Trophoblast cell (in vitro differentiated cells and primary cell): Measurements from ENCODE around the gene ASB4.

Experiments
- DNase-seq, 2 donors: peaks; one replicate each; pipeline ENCODE4 v3.0.0-alpha.2; 2016
- H2AFZ ChIP-seq: 2 replicates; pipeline ENCODE4 v1.6.1; 2013; ENCODE audit warnings: low read length, moderate library complexity, mild to moderate bottlenecking; ENCODE audit not compliant: insufficient read depth, poor library complexity
- H2AK5ac ChIP-seq: 2 replicates; pipeline ENCODE4 v1.6.1; 2013; ENCODE audit warnings: mild to moderate bottlenecking, low read length
- H2BK120ac ChIP-seq: 2 replicates; pipeline ENCODE4 v1.6.1; 2013; ENCODE audit warnings: low read length, mild to moderate bottlenecking, moderate library complexity; ENCODE audit not compliant: insufficient read depth, poor library complexity
- H2BK12ac ChIP-seq: 2 replicates; pipeline ENCODE4 v1.6.1; 2013; ENCODE audit warnings: mild to moderate bottlenecking, low read length, moderate library complexity
- H2BK5ac ChIP-seq: 2 replicates; pipeline ENCODE4 v1.6.1; 2013; ENCODE audit warnings: low read length, low read depth, moderate library complexity, mild to moderate bottlenecking; ENCODE audit not compliant: poor library complexity
- H3K14ac ChIP-seq: 2 replicates; pipeline ENCODE4 v1.6.1; 2013; ENCODE audit warnings: mild to moderate bottlenecking, low read length
- H3K18ac ChIP-seq: 2 replicates; pipeline ENCODE4 v1.6.1; 2013; ENCODE audit warnings: mild to moderate bottlenecking, low read length
- H3K23ac ChIP-seq: 2 replicates; pipeline ENCODE4 v1.6.1; 2013; ENCODE audit warnings: low read length
- H3K27ac ChIP-seq: 2 replicates; pipeline ENCODE4 v1.5.1; 2013; ENCODE audit warnings: low read depth, mild to moderate bottlenecking, inconsistent platforms, low read length, moderate library complexity
- H3K27me3 ChIP-seq: 2 replicates; pipeline ENCODE4 v1.6.1; 2013; ENCODE audit warnings: inconsistent platforms, mild to moderate bottlenecking, low read length, moderate library complexity; ENCODE audit not compliant: insufficient read depth
- H3K36me3 ChIP-seq, 2 experiments: 1 replicate in 1 of 2; 2 replicates in 1 of 2; pipeline ENCODE4 v1.6.1; 2013; ENCODE audit warnings: low read length in 2 of 2, mild to moderate bottlenecking in 2 of 2, moderate library complexity in 1 of 2; ENCODE audit not compliant: insufficient read depth in 2 of 2, control insufficient read depth in 1 of 2
- H3K4ac ChIP-seq: 2 replicates; pipeline ENCODE4 v1.6.1; 2013; ENCODE audit warnings: low read depth, mild to moderate bottlenecking, low read length, moderate library complexity
- H3K4me1 ChIP-seq, 2 experiments: 1 replicate in 1 of 2; 2 replicates in 1 of 2; pipeline ENCODE4 v1.6.1; 2013; ENCODE audit warnings: low read length in 2 of 2, mild to moderate bottlenecking in 2 of 2, moderate library complexity in 1 of 2; ENCODE audit not compliant: insufficient read depth in 2 of 2, control insufficient read depth in 1 of 2
- H3K4me2 ChIP-seq: 2 replicates; pipeline ENCODE4 v1.6.1; 2013; ENCODE audit warnings: inconsistent platforms, mild to moderate bottlenecking, low read length, moderate library complexity
- H3K4me3 ChIP-seq: 2 replicates; pipeline ENCODE4 v1.5.1; 2013; ENCODE audit warnings: mild to moderate bottlenecking, low read depth, low read length, inconsistent platforms
- H3K79me1 ChIP-seq: one replicate; pipeline ENCODE4 v1.6.1; 2013; ENCODE audit warnings: low read length
- H3K79me2 ChIP-seq: 2 replicates; pipeline ENCODE4 v1.6.1; 2013; ENCODE audit warnings: low read length, mild to moderate bottlenecking; ENCODE audit not compliant: control insufficient read depth, insufficient read depth, poor library complexity
- H3K9ac ChIP-seq: 2 replicates; pipeline ENCODE4 v1.6.1; 2013; ENCODE audit warnings: mild to moderate bottlenecking, low read length
- H3K9me3 ChIP-seq: 2 replicates; pipeline ENCODE4 v1.6.1; 2013; ENCODE audit warnings: low read depth, mild to moderate bottlenecking, control low read depth, inconsistent platforms, low read length; ENCODE audit not compliant: insufficient read depth
- H4K12ac ChIP-seq: 2 replicates; pipeline ENCODE4 v1.6.1; 2013; ENCODE audit warnings: low read depth, mild to moderate bottlenecking, low read length, moderate library complexity
- H4K8ac ChIP-seq: 2 replicates; pipeline ENCODE4 v1.6.1; 2013; ENCODE audit warnings: low read depth, mild to moderate bottlenecking, low read length, moderate library complexity
- H4K91ac ChIP-seq: one replicate; pipeline ENCODE4 v1.6.1; 2013; ENCODE audit warnings: low read depth, mild to moderate bottlenecking, low read length, moderate library complexity
- WGBS: extraction: QIAGEN DNeasy Blood & Tissue Kit; methylation state at CpG from one replicate; pipeline ENCODE4 v1.1.7; 2013; ENCODE audit warnings: missing lambda C conversion rate; ENCODE audit not compliant: insufficient read length, insufficient coverage; ENCODE audit errors: extremely low coverage; 5-methylcytosine and 5-hydroxymethylcytosine counted together

The ASB4 gene

DNA sequence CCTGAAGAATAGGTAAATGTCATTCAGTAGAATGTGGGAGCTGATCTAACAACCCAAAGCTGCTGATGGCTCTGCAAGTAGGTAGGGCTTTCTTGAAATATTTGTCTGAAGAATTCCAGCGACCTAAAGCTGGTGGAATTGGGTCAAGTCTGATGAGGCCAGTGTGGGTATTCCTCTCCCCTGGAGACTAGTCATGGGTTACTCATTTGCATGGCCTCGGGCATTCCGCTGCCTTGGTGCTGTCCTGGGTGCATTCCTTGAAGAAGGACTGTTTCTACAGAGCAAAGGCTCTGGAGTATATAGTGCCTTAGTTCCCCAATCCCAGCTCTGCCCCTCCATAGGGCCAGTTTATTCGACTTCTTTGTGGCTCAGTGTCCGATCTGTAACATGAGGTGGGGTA, 91.4 kb downstream of the ASB4 start:
- Histone ChIP-seq H2BK120ac (no peak overlapping the region), H3K79me1 (no peaks in the 10 kb centered on the region), H2BK12ac (no peak overlapping the region), H3K9me3 (no peaks in the 10 kb centered on the region), H4K12ac (no peak overlapping the region), H3K4me3 (no peak overlapping the region), H3K23ac (no peak overlapping the region), H3K4me2 (no peak overlapping the region), H3K36me3 (no peaks in the 10 kb centered on the region), H3K79me2 (no peaks in the 10 kb centered on the region), H3K9ac (no peak overlapping the region), H2AK5ac (no peak overlapping the region), H3K27me3 (no peaks in the 10 kb centered on the region), H4K8ac (no peak overlapping the region), H2BK5ac (no peak overlapping the region), H3K18ac (no peak overlapping the region), H3K27ac (no peak overlapping the region), H3K14ac (no peak overlapping the region), H4K91ac (no peak overlapping the region), H3K4ac (no peak overlapping the region), H3K4me1 (peaks cover 0 to 4% of the 10 kb centered on the region in 2 experiments), H2AFZ (no peak overlapping the region)
- WGBS: no CpG with 5 or more reads among the region's 5 CpGs
- peak; percentile 94 to 98 for DNase-seq

GRCh38 chr7:95578299-95578855, 92.6 kb downstream of the ASB4 start:
- Histone ChIP-seq H2AK5ac (no peak overlapping the region), H2BK12ac (no peak overlapping the region), H4K91ac (no peak overlapping the region), H3K79me2 (no peaks in the 10 kb centered on the region), H3K36me3 (no peaks in the 10 kb centered on the region), H2BK120ac (no peak overlapping the region), H3K18ac (no peak overlapping the region), H3K14ac (no peak overlapping the region), H3K4me3 (no peak overlapping the region), H3K4me1 (peaks cover 0 to 4% of the 10 kb centered on the region in 2 experiments), H2BK5ac (no peak overlapping the region), H3K79me1 (no peaks in the 10 kb centered on the region), H2AFZ (no peak overlapping the region), H4K12ac (no peak overlapping the region), H3K4me2 (no peak overlapping the region), H3K4ac (no peak overlapping the region), H3K23ac (no peak overlapping the region), H4K8ac (no peak overlapping the region), H3K9me3 (no peaks in the 10 kb centered on the region), H3K9ac (no peak overlapping the region), H3K27ac (no peak overlapping the region), H3K27me3 (no peaks in the 10 kb centered on the region)
- no CpG with 5 or more reads among the region's 3 CpGs for WGBS
- no peak for DNase-seq

DNA sequence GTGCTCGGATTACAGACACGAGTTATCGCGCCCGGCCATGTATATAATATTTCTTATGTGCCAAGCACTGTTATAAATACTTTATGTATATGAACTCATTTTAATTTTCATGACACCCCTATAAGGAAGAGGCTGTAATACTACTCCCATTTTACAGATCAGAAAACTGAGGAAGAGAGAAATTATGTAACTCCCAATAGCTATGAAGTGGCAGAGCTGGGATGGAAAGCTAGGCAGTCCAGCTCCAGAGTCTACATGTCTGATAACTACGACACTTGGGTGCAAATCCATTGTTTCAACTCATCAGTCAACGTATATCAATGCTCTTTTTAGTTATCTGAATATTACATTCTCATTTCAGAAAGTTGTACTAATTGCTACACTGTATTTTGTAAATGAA, 93.6 kb downstream of the ASB4 start:
- H3K4me1 ChIP-seq: peaks cover 0 to 4% of the 10 kb centered on the region in 2 experiments
- no peak overlapping the region for H3K23ac ChIP-seq
- no peak overlapping the region for H2BK120ac ChIP-seq
- H3K4me3 ChIP-seq: no peak overlapping the region
- H3K36me3 ChIP-seq: no peaks in the 10 kb centered on the region
- H3K9me3 ChIP-seq: no peaks in the 10 kb centered on the region
- no peak overlapping the region for H2BK5ac ChIP-seq
- H3K27ac ChIP-seq: no peak overlapping the region
- WGBS: no CpG with 5 or more reads among the region's 7 CpGs
- no peak overlapping the region for H3K14ac ChIP-seq
- no peak overlapping the region for H3K4ac ChIP-seq
- no peak overlapping the region for H4K8ac ChIP-seq
- H4K12ac ChIP-seq: no peak overlapping the region
- H2AK5ac ChIP-seq: no peak overlapping the region
- H3K27me3 ChIP-seq: no peaks in the 10 kb centered on the region
- no peak overlapping the region for H3K18ac ChIP-seq
- H3K79me2 ChIP-seq: no peaks in the 10 kb centered on the region
- no peak overlapping the region for H3K4me2 ChIP-seq
- no peak overlapping the region for H2AFZ ChIP-seq
- no peak for DNase-seq
- H3K79me1 ChIP-seq: no peaks in the 10 kb centered on the region
- H3K9ac ChIP-seq: no peak overlapping the region
- H2BK12ac ChIP-seq: no peak overlapping the region
- no peak overlapping the region for H4K91ac ChIP-seq

- no peak overlapping the region for H3K4ac ChIP-seq
- H3K18ac ChIP-seq: no peak overlapping the region
- H3K23ac ChIP-seq: no peak overlapping the region
- H3K9me3 ChIP-seq: no peaks in the 10 kb centered on the region
- H3K14ac ChIP-seq: no peak overlapping the region
- H3K27me3 ChIP-seq: no peaks in the 10 kb centered on the region
- H2BK12ac ChIP-seq: no peak overlapping the region
- no peak overlapping the region for H3K4me2 ChIP-seq
- no peak overlapping the region for H3K9ac ChIP-seq
- H2BK120ac ChIP-seq: no peak overlapping the region
- no peak overlapping the region for H4K8ac ChIP-seq
- no peak overlapping the region for H4K12ac ChIP-seq
- no peak overlapping the region for H2AFZ ChIP-seq
- H2BK5ac ChIP-seq: no peak overlapping the region
- H3K4me3 ChIP-seq: no peak overlapping the region
- no peaks in the 10 kb centered on the region for H3K79me2 ChIP-seq
- DNase-seq: no peak
- no peak overlapping the region for H2AK5ac ChIP-seq
- H3K4me1 ChIP-seq: peaks cover 0 to 4% of the 10 kb centered on the region in 2 experiments
- no peak overlapping the region for H3K27ac ChIP-seq
- H3K36me3 ChIP-seq: no peaks in the 10 kb centered on the region
- no peaks in the 10 kb centered on the region for H3K79me1 ChIP-seq
- no CpG with 5 or more reads among the region's 3 CpGs for WGBS
- no peak overlapping the region for H4K91ac ChIP-seq
These were observed 95.7 kb downstream of the ASB4 start for GRCh38 chr7:95581467-95581866.
